SK-N-SH (cell line): Measurements from ENCODE around the gene GNG14. TPM values are rescaled to one million over a fixed set of nuclear protein-coding genes. Genes with fewer than 3 reads are reported as not detected.

Experiments used
- CTCF ChIA-PET: fragments of 300-600, 350-600 bp; formaldehyde crosslinking; extraction: SDS; loops from one replicate; lab custom pipeline; 2021; lab: Yijun Ruan, JAX
- POLR2A ChIA-PET: fragments of 350-600 bp; sonication (Branson Sonifier 250); formaldehyde crosslinking; extraction: SDS; loops from one replicate; lab custom pipeline; 2020; ENCODE audit warnings: antibody characterized with exemption, inconsistent platforms; lab: Yijun Ruan, JAX
- DNase-seq: peaks from one replicate; pipeline ENCODE4 v3.0.0; 2012
- H2AFZ ChIP-seq: fragments of 200-600 bp; sonication (generic); 2 replicates; pipeline ENCODE4 v1.8.1; 2016; ENCODE audit warnings: antibody characterized with exemption, mild to moderate bottlenecking, low read depth
- H3F3A ChIP-seq: fragments of 200-600 bp; sonication (generic); replicated peaks from 2 replicates; pipeline ENCODE3; 2016; ENCODE audit warnings: antibody characterized with exemption, mild to moderate bottlenecking; ENCODE audit not compliant: insufficient read depth
- H3K27ac ChIP-seq, 2 experiments: fragments of 200-500 bp in 1 of 2; fragments of 200-600 bp in 1 of 2; sonication (Bioruptor generic) in 1 of 2; sonication (generic), shearing (Covaris generic) in 1 of 2; 2 replicates each; pipeline versions ENCODE4 v1.5.1 to v1.6.1; 2014 to 2016; ENCODE audit warnings: low read depth in 2 of 2, inconsistent platforms in 1 of 2, low read length in 1 of 2, mild to moderate bottlenecking in 1 of 2, mixed read lengths in 1 of 2
- H3K27me3 ChIP-seq: fragments of 200-600 bp; sonication (generic), shearing (Covaris generic); 2 replicates; pipeline ENCODE4 v1.6.1; 2016; ENCODE audit warnings: mixed run types; ENCODE audit not compliant: insufficient read depth
- H3K36me3 ChIP-seq, 2 experiments: fragments of 200-500 bp in 1 of 2; fragments of 200-600 bp in 1 of 2; sonication (Bioruptor generic) in 1 of 2; sonication (generic) in 1 of 2; replicated peaks in 1 of 2; 2 replicates each; pipeline versions ENCODE3 to v1.5.1; 2014 to 2016; ENCODE audit warnings: low read length in 1 of 2, mild to moderate bottlenecking in 1 of 2; ENCODE audit not compliant: insufficient read depth in 2 of 2, control insufficient read depth in 1 of 2
- H3K4me1 ChIP-seq, 2 experiments: fragments of 200-500 bp in 1 of 2; fragments of 200-600 bp in 1 of 2; sonication (Bioruptor generic) in 1 of 2; sonication (generic), shearing (Covaris generic) in 1 of 2; 2 replicates each; pipeline versions ENCODE4 v1.5.1 to v1.6.1; 2014 to 2016; ENCODE audit warnings: low read depth in 1 of 2, low read length in 1 of 2, mixed run types in 1 of 2; ENCODE audit not compliant: insufficient read depth in 2 of 2, control insufficient read depth in 1 of 2
- H3K4me2 ChIP-seq: fragments of 200-600 bp; sonication (generic), shearing (Covaris generic); 2 replicates; pipeline ENCODE4 v1.6.1; 2017; ENCODE audit warnings: mixed run types
- H3K4me3 ChIP-seq, 2 experiments: fragments of 200-500 bp in 1 of 2; fragments of 200-600 bp in 1 of 2; sonication (Bioruptor generic) in 1 of 2; sonication (generic), shearing (Covaris generic) in 1 of 2; 2 replicates each; pipeline versions ENCODE4 v1.5.1 to v1.8.1; 2014 to 2016; ENCODE audit warnings: low read depth in 2 of 2, inconsistent platforms in 1 of 2, low read length in 1 of 2, mild to moderate bottlenecking in 1 of 2, mixed read lengths in 1 of 2, moderate library complexity in 1 of 2
- H3K79me2 ChIP-seq: fragments of 200-600 bp; sonication (generic); 2 replicates; pipeline ENCODE4 v1.8.1; 2017; ENCODE audit warnings: mild to moderate bottlenecking; ENCODE audit not compliant: insufficient read depth
- H3K9ac ChIP-seq: fragments of 200-600 bp; sonication (generic); 2 replicates; pipeline ENCODE4 v1.6.1; 2017; ENCODE audit warnings: mixed run types
- H3K9me2 ChIP-seq: fragments of 200-600 bp; sonication (generic); 2 replicates; pipeline ENCODE4 v1.6.1; 2017; ENCODE audit warnings: mixed run types
- H3K9me3 ChIP-seq: fragments of 200-600 bp; sonication (generic); 2 replicates; pipeline ENCODE4 v1.6.1; 2017; ENCODE audit warnings: mixed run types, mild to moderate bottlenecking, moderate library complexity
- H4K20me1 ChIP-seq: fragments of 200-600 bp; sonication (generic); 2 replicates; pipeline ENCODE4 v1.6.1; 2017; ENCODE audit warnings: mild to moderate bottlenecking, mixed run types; ENCODE audit not compliant: insufficient read depth
- CHD2 ChIP-seq: fragments of 150-350 bp; IDR thresholded peaks from 2 replicates; pipeline ENCODE4 v1.6.1; 2018; ENCODE audit warnings: low read length; ENCODE audit not compliant: partially characterized antibody
- CTCF ChIP-seq: fragments of 200-600 bp; sonication (generic); IDR thresholded peaks from 2 replicates; pipeline ENCODE4 v1.6.1; 2017; ENCODE audit warnings: antibody characterized with exemption, mild to moderate bottlenecking, moderate library complexity
- ELF1 ChIP-seq: IDR thresholded peaks from 2 replicates; pipeline ENCODE4 v1.4.0; 2012
- FOSL2 ChIP-seq: IDR thresholded peaks from 2 replicates; pipeline ENCODE4 v1.4.0; 2012; ENCODE audit warnings: low read depth, mild to moderate bottlenecking, moderate library complexity, borderline replicate concordance
- FOXJ3 ChIP-seq: sonication (generic); formaldehyde crosslinking; IDR thresholded peaks from 2 replicates; pipeline ENCODE4 v1.5.1; 2020; ENCODE audit warnings: mild to moderate bottlenecking, missing genetic modification reagents
- GABPA ChIP-seq: IDR thresholded peaks from 2 replicates; pipeline ENCODE4 v1.4.0; 2012; ENCODE audit warnings: low read depth, mild to moderate bottlenecking
- GATA2 ChIP-seq: sonication (generic); formaldehyde crosslinking; IDR thresholded peaks from 2 replicates; pipeline ENCODE4 v1.5.0; 2020; ENCODE audit warnings: mild to moderate bottlenecking, missing genetic modification reagents
- JUND ChIP-seq: IDR thresholded peaks from 2 replicates; pipeline ENCODE4 v1.4.0; 2012
- MEF2A ChIP-seq: IDR thresholded peaks from 2 replicates; pipeline ENCODE4 v1.4.0; 2012; ENCODE audit warnings: low read depth, borderline replicate concordance
- MXI1 ChIP-seq: IDR thresholded peaks from 2 replicates; pipeline ENCODE4 v1.6.1; 2012; ENCODE audit warnings: mild to moderate bottlenecking, low read depth, low read length, improper control_type of control experiment
- NRF1 ChIP-seq: IDR thresholded peaks from 2 replicates; pipeline ENCODE4 v1.6.1; 2012; ENCODE audit warnings: low read depth, mild to moderate bottlenecking, low read length
- RAD21 ChIP-seq: IDR thresholded peaks from 2 replicates; pipeline ENCODE4 v1.6.1; 2012; ENCODE audit warnings: mild to moderate bottlenecking, low read length
- RCOR1 ChIP-seq: fragments of 150-350 bp; IDR thresholded peaks from 2 replicates; pipeline ENCODE4 v1.6.1; 2017; ENCODE audit warnings: antibody characterized with exemption, low read length
- REST ChIP-seq: IDR thresholded peaks from 2 replicates; pipeline ENCODE4 v1.6.1; 2012; ENCODE audit warnings: mild to moderate bottlenecking, low read depth, low read length, moderate library complexity
- RFX5 ChIP-seq: IDR thresholded peaks from 2 replicates; pipeline ENCODE4 v1.6.1; 2012; ENCODE audit warnings: mild to moderate bottlenecking, improper control_type of control experiment, low read length
- SIN3A ChIP-seq: IDR thresholded peaks from 2 replicates; pipeline ENCODE4 v1.6.1; 2012; ENCODE audit warnings: low read depth, mild to moderate bottlenecking, low read length, moderate library complexity, borderline replicate concordance
- TAF1 ChIP-seq: IDR thresholded peaks from 2 replicates; pipeline ENCODE4 v1.6.1; 2012; ENCODE audit warnings: low read depth, mild to moderate bottlenecking, low read length, moderate library complexity, borderline replicate concordance
- TCF12 ChIP-seq: IDR thresholded peaks from 2 replicates; pipeline ENCODE4 v1.4.0; 2012
- USF2 ChIP-seq: fragments of 150-350 bp; IDR thresholded peaks from 2 replicates; pipeline ENCODE4 v1.6.1; 2017; ENCODE audit warnings: antibody characterized with exemption, low read length, low read depth, borderline replicate concordance
- YY1 ChIP-seq: IDR thresholded peaks from 2 replicates; pipeline ENCODE4 v1.4.0; 2012; ENCODE audit warnings: low read depth, mild to moderate bottlenecking
- ZBTB33 ChIP-seq: IDR thresholded peaks from 2 replicates; pipeline ENCODE4 v1.4.0; 2012; ENCODE audit warnings: low read depth, borderline replicate concordance
- WGBS: methylation state at CpG from one replicate; pipeline ENCODE4 v1.1.6; 2017; ENCODE audit warnings: low lambda C conversion rate; 5-methylcytosine and 5-hydroxymethylcytosine counted together
- polyA plus RNA-seq, 3 experiments: library from polyadenylated mRNA; depleted of rRNA; stranded (reverse); fragments of >200 nt; gene quantifications; 2 replicates each; pipeline ENCODE4 v1.2.3, GENCODE V29; 2012

Gene GNG14
- polyA plus RNA-seq, 1 of the 3 experiments (the other 2 are of a cell fraction), result not detected

GRCh38 chr19:12727745-12728433, 40.1 kb downstream of the GNG14 start:
- Histone ChIP-seq H3F3A (peaks cover 25% of the 10 kb centered on the region), H3K9ac (no peak overlapping the region), H2AFZ (no peak overlapping the region), H3K79me2 (peaks cover 50% of the 10 kb centered on the region), H4K20me1 (peaks cover 28% of the 10 kb centered on the region), H3K4me2 (no peak overlapping the region), H3K36me3 (peaks cover 22 to 26% of the 10 kb centered on the region in 2 experiments), H3K27ac (no peak overlapping the region), H3K4me1 (peaks cover 7 to 10% of the 10 kb centered on the region in 2 experiments; a peak in 2 of 4 replicates), H3K9me2 (no peaks in the 10 kb centered on the region), H3K9me3 (no peaks in the 10 kb centered on the region), H3K4me3 (no peak overlapping the region), H3K27me3 (no peaks in the 10 kb centered on the region)
- POLR2A ChIA-PET, result no interaction called here
- no peak for DNase-seq
- CTCF ChIA-PET, result interaction anchor here (1.9 kb wide), 1 partner anchor 29 kb away, joined by 6 read pairs; no protein-coding TSS in a partner anchor
- TF ChIP-seq MEF2A, result no peak
- no peak for TF ChIP-seq GABPA
- no peak for TF ChIP-seq YY1
- TF ChIP-seq FOXJ3 (CRISPR knock-in tag), result no peak
- TF ChIP-seq JUND, result no peak
- no peak for TF ChIP-seq ELF1
- TF ChIP-seq TCF12, result no peak
- TF ChIP-seq FOSL2, result no peak
- no peak for TF ChIP-seq CTCF
- no peak for TF ChIP-seq RAD21
- no peak for TF ChIP-seq RFX5
- no peak for TF ChIP-seq NRF1
- no peak for TF ChIP-seq CHD2
- 93% methylated on average over 7 of the region's 9 CpGs for WGBS

- DNase-seq, result no peak
- Histone ChIP-seq H3K4me1 (peaks cover 11 to 15% of the 10 kb centered on the region in 2 experiments; a peak in 1 of 4 replicates), H3K9ac (no peak overlapping the region), H3K9me3 (no peaks in the 10 kb centered on the region), H2AFZ (no peak overlapping the region), H3K9me2 (no peaks in the 10 kb centered on the region), H3K27ac (no peak overlapping the region), H3K27me3 (no peaks in the 10 kb centered on the region), H3K79me2 (peaks cover 58% of the 10 kb centered on the region), H3K4me2 (no peak overlapping the region), H3K36me3 (peaks cover 22 to 26% of the 10 kb centered on the region in 2 experiments), H3F3A (peaks cover 27% of the 10 kb centered on the region), H3K4me3 (no peak overlapping the region), H4K20me1 (peaks cover 39% of the 10 kb centered on the region)
- WGBS, result 100% methylated on average over 3 of the region's 3 CpGs
- CTCF ChIA-PET, result interaction anchor here (0.9 kb wide), 1 partner anchor 30 kb away, joined by 4 read pairs; no protein-coding TSS in a partner anchor
- POLR2A ChIA-PET, result no interaction called here
- TF ChIP-seq RCOR1 (no peak), GATA2 (CRISPR knock-in tag) (no peak), MEF2A (no peak), FOXJ3 (CRISPR knock-in tag) (no peak), USF2 (no peak), SIN3A (no peak), TAF1 (no peak), REST (no peak), MXI1 (no peak), ZBTB33 (no peak)
Measured at GRCh38 chr19:12730064-12730463, 42.3 kb downstream of the GNG14 start.
